Activated CD4-positive, alpha-beta T cell treated with anti-CD3 and anti-CD28 coated beads, Interleukin-2, amount 10 ng/mL, durations not matched to agents 7 days and 5 days (primary cell): Measurements from ENCODE around the gene HIVEP3. TPM values are rescaled to one million over a fixed set of nuclear protein-coding genes. Genes with fewer than 3 reads are reported as not detected.

Experiments used
- CTCF ChIA-PET: fragments of 350-600 bp; sonication (Branson Sonifier 250); formaldehyde crosslinking; loops from one replicate; lab custom pipeline; 2021; ENCODE audit warnings: antibody characterized with exemption; lab: Charles Lee
- POLR2A ChIA-PET: fragments of 350-600 bp; sonication (Branson Sonifier 250); formaldehyde crosslinking; loops from one replicate; lab custom pipeline; 2021; ENCODE audit warnings: antibody characterized with exemption; lab: Charles Lee
- DNase-seq: peaks from one replicate; pipeline ENCODE4 v3.0.0-alpha.2; 2020
- H3K27ac Mint-ChIP-seq: one replicate; pipeline ENCODE4 v1.8.0; 2021; ENCODE audit warnings: mild to moderate bottlenecking, moderate library complexity, mixed read lengths
- H3K27me3 Mint-ChIP-seq: one replicate; pipeline ENCODE4 v1.8.0; 2021; ENCODE audit warnings: mixed read lengths
- H3K36me3 Mint-ChIP-seq: one replicate; pipeline ENCODE4 v1.8.0; 2021; ENCODE audit warnings: low read depth, mixed read lengths
- H3K4me1 Mint-ChIP-seq: one replicate; pipeline ENCODE4 v1.8.0; 2021; ENCODE audit warnings: mixed read lengths
- H3K4me3 Mint-ChIP-seq: one replicate; pipeline ENCODE4 v1.8.0; 2021; ENCODE audit warnings: mild to moderate bottlenecking, moderate library complexity, mixed read lengths
- H3K9me3 Mint-ChIP-seq: one replicate; pipeline ENCODE4 v1.8.0; 2021; ENCODE audit warnings: mixed read lengths
- total RNA-seq, 2 experiments: library from RNA; stranded (reverse); gene quantifications; one replicate each; pipeline ENCODE4 v1.2.3, GENCODE V29; 2021

Gene HIVEP3
- total RNA-seq, 2 experiments from 2014 or later, result 18.4 to 21.5 TPM

- Mint-ChIP-seq H3K9me3 (no peaks in the 10 kb centered on the region), H3K27me3 (no peaks in the 10 kb centered on the region), H3K36me3 (no peaks in the 10 kb centered on the region), H3K4me3 (no peak overlapping the region), H3K4me1 (peaks cover 2% of the 10 kb centered on the region), H3K27ac (no peak overlapping the region)
- POLR2A ChIA-PET, result no interaction called here
- DNase-seq, result no peak
- CTCF ChIA-PET, result interaction anchor here (0.7 to 1.1 kb wide), 3 partner anchors 10 to 140 kb away, joined by 3 to 5 read pairs (median 5); no protein-coding TSS in a partner anchor
Measured at GRCh38 chr1:41776891-41777441, 141.8 kb downstream of the HIVEP3 start.

- ChIA-PET POLR2A (no interaction called here), CTCF (no interaction called here)
- Mint-ChIP-seq H3K4me3 (no peak overlapping the region), H3K9me3 (no peaks in the 10 kb centered on the region), H3K36me3 (no peaks in the 10 kb centered on the region), H3K27ac (no peak overlapping the region), H3K27me3 (no peaks in the 10 kb centered on the region), H3K4me1 (peaks cover 6% of the 10 kb centered on the region)
- DNase-seq, result no peak
Measured at GRCh38 chr1:41775956-41776585, 142.7 kb downstream of the HIVEP3 start.

GRCh38 chr1:41774471-41774990 lies 144.2 kb downstream of the HIVEP3 start:
- H3K36me3 Mint-ChIP-seq, result no peaks in the 10 kb centered on the region
- POLR2A ChIA-PET, result no interaction called here

GRCh38 chr1:41773842-41774241 lies 144.9 kb downstream of the HIVEP3 start:
- no peak overlapping the region for H3K27ac Mint-ChIP-seq
- ChIA-PET POLR2A (no interaction called here), CTCF (interaction anchor here (1.0 to 1.6 kb wide), 2 partner anchors 11 to 19 kb away, joined by 3 to 6 read pairs; no protein-coding TSS in a partner anchor)
- H3K9me3 Mint-ChIP-seq, result no peaks in the 10 kb centered on the region
- no peaks in the 10 kb centered on the region for H3K36me3 Mint-ChIP-seq
- H3K4me3 Mint-ChIP-seq, result no peak overlapping the region
- DNase-seq, result no peak
- H3K27me3 Mint-ChIP-seq, result no peaks in the 10 kb centered on the region
- peaks cover 4% of the 10 kb centered on the region for H3K4me1 Mint-ChIP-seq

More at GRCh38 chr1:41774471-41774990, 144.2 kb downstream of the HIVEP3 start:
- no peak overlapping the region for H3K27ac Mint-ChIP-seq
- peaks cover 4% of the 10 kb centered on the region for H3K4me1 Mint-ChIP-seq
- no peaks in the 10 kb centered on the region for H3K27me3 Mint-ChIP-seq
- DNase-seq, result no peak
- no peak overlapping the region for H3K4me3 Mint-ChIP-seq
- CTCF ChIA-PET, result interaction anchor here (1.0 to 1.6 kb wide), 2 partner anchors 12 to 20 kb away, joined by 3 to 6 read pairs; no protein-coding TSS in a partner anchor
- H3K9me3 Mint-ChIP-seq, result no peaks in the 10 kb centered on the region

DNA sequence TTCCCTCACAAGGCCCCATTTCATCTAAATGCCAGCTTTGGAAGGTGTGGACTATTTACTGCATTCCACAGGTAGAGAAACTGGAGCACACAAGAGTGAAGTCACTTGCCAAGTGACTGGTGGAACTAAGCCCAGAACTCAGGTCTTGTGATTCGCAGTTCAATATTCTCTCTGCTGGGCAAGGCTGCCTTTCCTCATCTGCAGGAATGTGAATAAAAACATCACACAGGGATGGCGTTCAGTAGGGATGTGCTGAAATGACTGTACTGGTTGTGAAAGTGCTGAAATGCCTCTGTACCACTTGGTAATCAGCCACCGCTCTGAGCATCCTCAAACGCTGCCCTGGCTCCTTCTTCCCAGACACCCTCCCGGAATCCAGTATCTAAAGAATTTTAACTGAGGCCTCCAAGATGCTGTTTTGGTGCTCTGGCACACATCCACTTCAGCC lies 145.6 kb downstream of the HIVEP3 start:
- Mint-ChIP-seq H3K27me3 (no peaks in the 10 kb centered on the region), H3K27ac (no peak overlapping the region), H3K4me3 (no peak overlapping the region), H3K9me3 (no peaks in the 10 kb centered on the region), H3K36me3 (no peaks in the 10 kb centered on the region), H3K4me1 (peaks cover 4% of the 10 kb centered on the region)
- no peak for DNase-seq
- CTCF ChIA-PET, result interaction anchor here (1.6 kb wide), 1 partner anchor 11 kb away, joined by 6 read pairs; no protein-coding TSS in a partner anchor
- POLR2A ChIA-PET, result no interaction called here

DNA sequence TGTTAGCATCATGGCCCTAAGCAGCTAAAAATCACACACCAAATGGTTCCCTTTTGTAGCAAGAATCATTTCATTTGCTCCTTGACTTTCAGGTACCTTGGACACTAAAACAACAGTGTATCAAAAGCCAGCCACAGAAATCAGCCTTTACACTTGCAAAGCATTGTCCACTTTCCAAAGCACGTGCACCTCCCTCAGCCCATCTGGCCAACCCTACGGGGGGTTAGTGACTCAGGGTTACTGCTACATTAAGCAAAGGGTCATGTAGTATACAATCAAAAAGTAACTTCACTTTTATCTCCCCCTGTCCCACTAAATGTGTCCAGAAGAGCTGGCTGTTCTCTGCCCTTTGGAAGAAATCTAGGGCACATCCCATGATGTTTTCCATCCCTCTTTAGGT lies 149.7 kb downstream of the HIVEP3 start:
- Mint-ChIP-seq H3K9me3 (peaks cover 3% of the 10 kb centered on the region), H3K27me3 (no peaks in the 10 kb centered on the region), H3K36me3 (peaks cover 5% of the 10 kb centered on the region), H3K4me3 (no peak overlapping the region), H3K27ac (no peak overlapping the region), H3K4me1 (peaks cover 11% of the 10 kb centered on the region)
- ChIA-PET POLR2A (no interaction called here), CTCF (interaction anchor here (1.8 kb wide), 1 partner anchor 45 kb away, joined by 4 read pairs; no protein-coding TSS in a partner anchor)
- DNase-seq, result no peak

- H3K4me3 Mint-ChIP-seq, result no peak overlapping the region
- no peaks in the 10 kb centered on the region for H3K27me3 Mint-ChIP-seq
- CTCF ChIA-PET, result interaction anchor here (1.8 kb wide), 1 partner anchor 45 kb away, joined by 4 read pairs; no protein-coding TSS in a partner anchor
- H3K27ac Mint-ChIP-seq, result no peak overlapping the region
- peaks cover 5% of the 10 kb centered on the region for H3K36me3 Mint-ChIP-seq
- peaks cover 3% of the 10 kb centered on the region for H3K9me3 Mint-ChIP-seq
- POLR2A ChIA-PET, result no interaction called here
- no peak for DNase-seq
- peaks cover 11% of the 10 kb centered on the region for H3K4me1 Mint-ChIP-seq
Measured at GRCh38 chr1:41768583-41768982, 150.1 kb downstream of the HIVEP3 start.

- peaks cover 3% of the 10 kb centered on the region for H3K9me3 Mint-ChIP-seq
- POLR2A ChIA-PET, result no interaction called here
- no peaks in the 10 kb centered on the region for H3K27me3 Mint-ChIP-seq
- CTCF ChIA-PET, result interaction anchor here (1.4 to 1.8 kb wide), 3 partner anchors 9 to 194 kb away, joined by 3 to 4 read pairs (median 4); no protein-coding TSS in a partner anchor
- H3K27ac Mint-ChIP-seq, result no peak overlapping the region
- H3K36me3 Mint-ChIP-seq, result peaks cover 5% of the 10 kb centered on the region
- H3K4me1 Mint-ChIP-seq, result peaks cover 11% of the 10 kb centered on the region
- no peak overlapping the region for H3K4me3 Mint-ChIP-seq
- no peak for DNase-seq
Measured at GRCh38 chr1:41767534-41768525, 150.9 kb downstream of the HIVEP3 start.

- CTCF ChIA-PET, result interaction anchor here (0.7 to 1.5 kb wide), 3 partner anchors 11 to 192 kb away, joined by 3 to 4 read pairs (median 3); no protein-coding TSS in a partner anchor
Measured at GRCh38 chr1:41766546-41766945, 152.2 kb downstream of the HIVEP3 start.

GRCh38 chr1:41766041-41766440 lies 152.7 kb downstream of the HIVEP3 start:
- ChIA-PET POLR2A (no interaction called here), CTCF (interaction anchor here (0.7 to 1.5 kb wide), 2 partner anchors 11 to 83 kb away, joined by 3 read pairs; no protein-coding TSS in a partner anchor)
- Mint-ChIP-seq H3K9me3 (peaks cover 13% of the 10 kb centered on the region), H3K27me3 (no peaks in the 10 kb centered on the region), H3K4me3 (no peak overlapping the region), H3K36me3 (peaks cover 15% of the 10 kb centered on the region), H3K4me1 (peaks cover 6% of the 10 kb centered on the region), H3K27ac (no peak overlapping the region)
- no peak for DNase-seq

More at GRCh38 chr1:41766546-41766945, 152.2 kb downstream of the HIVEP3 start:
- H3K27ac Mint-ChIP-seq, result no peak overlapping the region
- POLR2A ChIA-PET, result no interaction called here
- H3K4me3 Mint-ChIP-seq, result no peak overlapping the region
- H3K4me1 Mint-ChIP-seq, result peaks cover 9% of the 10 kb centered on the region
- H3K27me3 Mint-ChIP-seq, result no peaks in the 10 kb centered on the region
- DNase-seq, result no peak
- peaks cover 10% of the 10 kb centered on the region for H3K36me3 Mint-ChIP-seq
- H3K9me3 Mint-ChIP-seq, result peaks cover 8% of the 10 kb centered on the region

- POLR2A ChIA-PET, result no interaction called here
Measured at GRCh38 chr1:41765152-41765551, 153.6 kb downstream of the HIVEP3 start.

DNA sequence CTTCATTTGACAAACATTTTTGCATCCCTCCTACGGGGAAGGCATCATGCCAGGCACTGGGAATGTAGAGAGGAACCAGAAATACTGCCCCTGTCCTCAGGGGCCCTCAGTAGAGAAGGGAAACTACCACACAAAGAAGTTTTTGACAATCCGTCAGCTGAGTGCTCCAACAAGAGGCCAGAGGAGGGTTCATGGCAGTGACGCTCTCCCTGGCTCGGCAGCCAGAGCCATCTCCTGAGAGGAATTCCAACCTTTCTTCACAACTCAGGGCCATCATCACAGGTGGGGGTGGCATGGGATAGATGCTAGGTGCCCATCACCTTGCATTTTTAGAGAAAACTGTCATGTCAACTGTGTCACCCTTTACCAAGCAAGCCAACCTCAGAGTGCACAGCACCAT lies 154.1 kb downstream of the HIVEP3 start:
- peaks cover 6% of the 10 kb centered on the region for H3K4me1 Mint-ChIP-seq
- peaks cover 17% of the 10 kb centered on the region for H3K36me3 Mint-ChIP-seq
- H3K27ac Mint-ChIP-seq, result no peak overlapping the region
- POLR2A ChIA-PET, result no interaction called here
- H3K27me3 Mint-ChIP-seq, result no peaks in the 10 kb centered on the region
- peaks cover 20% of the 10 kb centered on the region for H3K9me3 Mint-ChIP-seq
- CTCF ChIA-PET, result no interaction called here
- no peak overlapping the region for H3K4me3 Mint-ChIP-seq
- no peak for DNase-seq

More at GRCh38 chr1:41765152-41765551, 153.6 kb downstream of the HIVEP3 start:
- Mint-ChIP-seq H3K4me3 (no peak overlapping the region), H3K4me1 (peaks cover 6% of the 10 kb centered on the region), H3K27ac (no peak overlapping the region), H3K36me3 (peaks cover 17% of the 10 kb centered on the region), H3K27me3 (no peaks in the 10 kb centered on the region), H3K9me3 (peaks cover 18% of the 10 kb centered on the region)
- CTCF ChIA-PET, result no interaction called here
- DNase-seq, result no peak
